ENCODE measurements around the gene SHC2.

- no peak for TF ChIP-seq CTCF (IDR thresholded peaks at IDR 0.05; ENCODE audit: insufficient read depth, low read depth, low read length)
- TF ChIP-seq EZH2 (IDR thresholded peaks at IDR 0.05; ENCODE audit: insufficient read depth, low read length) = no peak
Observed at GRCh38 chr19:495081-495401, 34.2 kb upstream of the SHC2 start.
